Calu3 (cell line): ENCODE results near the gene PSMB11. TPM values are rescaled to one million over a fixed set of nuclear protein-coding genes. Genes with fewer than 3 reads are reported as not detected.

Experiments used
- BruUV-seq: library from RNA; stranded (reverse); fragments of 400-500 nt; replicated peaks from 2 replicates; lab custom pipeline; 2021; lab: Mats Ljungman, UMichigan
- CTCF ChIA-PET: fragments of 300-600 bp; sonication (Branson Sonifier 250); formaldehyde crosslinking; loops from one replicate; lab custom pipeline; 2022; ENCODE audit warnings: antibody characterized with exemption; lab: Charles Lee
- DNase-seq: peaks from one replicate; pipeline ENCODE4 v3.0.0; 2022
- H3K27ac Mint-ChIP-seq: one replicate; pipeline ENCODE4 v1.8.0; 2022; ENCODE audit warnings: mixed read lengths; ENCODE audit not compliant: unreplicated experiment
- H3K27me3 Mint-ChIP-seq: one replicate; pipeline ENCODE4 v1.8.0; 2022; ENCODE audit warnings: mixed read lengths; ENCODE audit not compliant: unreplicated experiment
- H3K36me3 Mint-ChIP-seq: one replicate; pipeline ENCODE4 v1.8.0; 2022; ENCODE audit warnings: mild to moderate bottlenecking, moderate library complexity, mixed read lengths; ENCODE audit not compliant: insufficient read depth, unreplicated experiment
- H3K4me1 Mint-ChIP-seq: one replicate; pipeline ENCODE4 v1.8.0; 2022; ENCODE audit warnings: mild to moderate bottlenecking, low read depth, mixed read lengths; ENCODE audit not compliant: unreplicated experiment
- H3K4me3 Mint-ChIP-seq: one replicate; pipeline ENCODE4 v1.8.0; 2022; ENCODE audit warnings: mild to moderate bottlenecking, low read depth, moderate library complexity, mixed read lengths; ENCODE audit not compliant: unreplicated experiment
- H3K9me3 Mint-ChIP-seq: one replicate; pipeline ENCODE4 v1.8.0; 2022; ENCODE audit warnings: low read depth, mixed read lengths; ENCODE audit not compliant: unreplicated experiment
- CTCF ChIP-seq: fragments of 200-600 bp; IDR thresholded peaks from one replicate; pipeline ENCODE4 v1.8.0; 2022; ENCODE audit warnings: antibody characterized with exemption; ENCODE audit not compliant: unreplicated experiment
- intact Hi-C: fragments of 100-400 bp; cut with micrococcal nuclease; formaldehyde crosslinking; loops from one replicate; pipeline ENCODE4 v1.10.0; 2022; ENCODE audit not compliant: unreplicated experiment
- total RNA-seq: library from RNA; stranded (reverse); gene quantifications from 2 replicates; pipeline ENCODE4 v1.2.3, GENCODE V29; 2022

Gene PSMB11
- total RNA-seq, 1 experiment from 2014 or later = not detected

- BruUV-seq = no TSS peak
- intact Hi-C loops = no loop called here
- no peaks in the 10 kb centered on the region for H3K9me3 Mint-ChIP-seq
- no peak for DNase-seq
- peaks cover 34% of the 10 kb centered on the region for H3K27me3 Mint-ChIP-seq
- no peak for TF ChIP-seq CTCF
- no peak overlapping the region for H3K27ac Mint-ChIP-seq
- no peaks in the 10 kb centered on the region for H3K4me1 Mint-ChIP-seq
- CTCF ChIA-PET = interaction anchor here (1.4 kb wide), 1 partner anchor 57 kb away, joined by 4 read pairs; no protein-coding TSS in a partner anchor
- H3K4me3 Mint-ChIP-seq = no peak overlapping the region
- no peaks in the 10 kb centered on the region for H3K36me3 Mint-ChIP-seq
Observed at GRCh38 chr14:23043754-23044153, 1.7 kb downstream of the PSMB11 start.

- Mint-ChIP-seq H3K9me3 (no peaks in the 10 kb centered on the region), H3K27ac (no peak overlapping the region), H3K27me3 (peaks cover 34% of the 10 kb centered on the region), H3K4me3 (no peak overlapping the region), H3K4me1 (no peaks in the 10 kb centered on the region), H3K36me3 (no peaks in the 10 kb centered on the region)
- BruUV-seq = no TSS peak
- intact Hi-C loops = no loop called here
- DNase-seq = no peak
- TF ChIP-seq CTCF = no peak
- CTCF ChIA-PET = no interaction called here
Observed at GRCh38 chr14:23044840-23045239, 2.8 kb downstream of the PSMB11 start.

- DNase-seq = no peak
- no peak for TF ChIP-seq CTCF
- no TSS peak for BruUV-seq
- Mint-ChIP-seq H3K27me3 (peaks cover 34% of the 10 kb centered on the region), H3K4me3 (no peak overlapping the region), H3K27ac (no peak overlapping the region), H3K4me1 (no peaks in the 10 kb centered on the region), H3K9me3 (no peaks in the 10 kb centered on the region), H3K36me3 (no peaks in the 10 kb centered on the region)
- intact Hi-C loops = no loop called here
- CTCF ChIA-PET = no interaction called here
Observed at GRCh38 chr14:23045419-23046357, 3.7 kb downstream of the PSMB11 start.

- no TSS peak for BruUV-seq
- Mint-ChIP-seq H3K4me3 (no peak overlapping the region), H3K36me3 (no peaks in the 10 kb centered on the region), H3K9me3 (no peaks in the 10 kb centered on the region), H3K27me3 (peaks cover 31% of the 10 kb centered on the region), H3K4me1 (no peaks in the 10 kb centered on the region), H3K27ac (no peak overlapping the region)
- DNase-seq = no peak
- intact Hi-C loops = no loop called here
- CTCF ChIA-PET = no interaction called here
- no peak for TF ChIP-seq CTCF
Observed at GRCh38 chr14:23047034-23047634, 5.1 kb downstream of the PSMB11 start.
